Stomach (tissue), 4 donors: ENCODE results near the gene MRI1.

Source experiments
- POLR2AphosphoS5 ChIP-seq, 3 donors: sonication (generic); formaldehyde crosslinking; IDR thresholded peaks; one replicate each; pipeline ENCODE4 v1.6.1; 2016; ENCODE audit warnings: antibody characterized with exemption in 3 of 3
- TF ChIP-seq, protein P1 (sequence below), 7 experiments: fragments of 450-650 bp in 4 of 7; fragments of 200-600 bp in 3 of 7; sonication (generic) in 3 of 7; IDR thresholded peaks; one replicate each; pipeline ENCODE4 v1.5.1; 2016 to 2019; ENCODE audit warnings: antibody characterized with exemption in 7 of 7, control low read depth in 2 of 7, mild to moderate bottlenecking in 1 of 7

DNA sequence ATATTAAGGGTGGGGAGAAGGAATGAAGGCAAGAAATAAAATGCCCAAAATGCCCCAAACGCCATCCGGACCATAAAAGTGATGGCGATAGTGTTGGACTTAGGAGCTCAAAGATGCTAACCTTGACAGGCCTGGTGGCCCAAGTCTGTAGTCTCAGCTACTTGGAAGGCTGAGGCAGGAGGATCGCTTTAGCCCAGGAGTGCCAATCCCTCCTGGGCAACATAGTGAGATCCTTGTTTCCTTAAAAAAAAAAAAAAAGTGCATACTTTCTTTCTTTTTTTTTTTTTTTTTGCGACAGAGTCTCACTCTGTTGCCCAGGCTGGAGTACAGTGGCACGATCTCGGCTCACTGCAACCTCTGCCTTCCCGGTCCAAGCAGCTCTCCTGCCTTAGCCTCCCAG, 32.0 kb upstream of the MRI1 start:
- TF ChIP-seq, protein P1, sequence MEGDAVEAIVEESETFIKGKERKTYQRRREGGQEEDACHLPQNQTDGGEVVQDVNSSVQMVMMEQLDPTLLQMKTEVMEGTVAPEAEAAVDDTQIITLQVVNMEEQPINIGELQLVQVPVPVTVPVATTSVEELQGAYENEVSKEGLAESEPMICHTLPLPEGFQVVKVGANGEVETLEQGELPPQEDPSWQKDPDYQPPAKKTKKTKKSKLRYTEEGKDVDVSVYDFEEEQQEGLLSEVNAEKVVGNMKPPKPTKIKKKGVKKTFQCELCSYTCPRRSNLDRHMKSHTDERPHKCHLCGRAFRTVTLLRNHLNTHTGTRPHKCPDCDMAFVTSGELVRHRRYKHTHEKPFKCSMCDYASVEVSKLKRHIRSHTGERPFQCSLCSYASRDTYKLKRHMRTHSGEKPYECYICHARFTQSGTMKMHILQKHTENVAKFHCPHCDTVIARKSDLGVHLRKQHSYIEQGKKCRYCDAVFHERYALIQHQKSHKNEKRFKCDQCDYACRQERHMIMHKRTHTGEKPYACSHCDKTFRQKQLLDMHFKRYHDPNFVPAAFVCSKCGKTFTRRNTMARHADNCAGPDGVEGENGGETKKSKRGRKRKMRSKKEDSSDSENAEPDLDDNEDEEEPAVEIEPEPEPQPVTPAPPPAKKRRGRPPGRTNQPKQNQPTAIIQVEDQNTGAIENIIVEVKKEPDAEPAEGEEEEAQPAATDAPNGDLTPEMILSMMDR (IDR thresholded peaks at IDR 0.05) = no peak
- no peak for TF ChIP-seq POLR2AphosphoS5 (IDR thresholded peaks at IDR 0.05)
